HG03135 (cell line): Measurements from ENCODE around the gene TFB2M.
"Not testable (repeated sequence)": the region's sequence is repeated elsewhere in the genome, so short reads cannot be mapped to it uniquely, and the experiment has no call there.

ENCODE experiments used
- ATAC-seq: cut with Tn5 transposase; IDR thresholded peaks from one replicate; pipeline ENCODE4 v1.9.1; 2021; ENCODE audit warnings: mild to moderate bottlenecking, moderate library complexity; ENCODE audit not compliant: unreplicated experiment

The TFB2M gene

GRCh38 chr1:246583056-246583440, 17.0 kb upstream of the TFB2M start:
- ATAC-seq = no peak

- ATAC-seq = no peak
These were observed 16.4 kb upstream of the TFB2M start for GRCh38 chr1:246582301-246583055.

- no peak for ATAC-seq
These were observed 14.7 kb upstream of the TFB2M start for GRCh38 chr1:246580497-246581370.

- peak; percentile 60 for ATAC-seq
These were observed 13.8 kb upstream of the TFB2M start for GRCh38 chr1:246579818-246580217.

GRCh38 chr1:246577720-246578106, 11.7 kb upstream of the TFB2M start:
- ATAC-seq = no peak

- ATAC-seq = no peak
These were observed 11.1 kb upstream of the TFB2M start for GRCh38 chr1:246577082-246577719.

- ATAC-seq = no peak
These were observed 10.6 kb upstream of the TFB2M start for GRCh38 chr1:246576709-246577032.

GRCh38 chr1:246573491-246573890, 7.4 kb upstream of the TFB2M start:
- no peak for ATAC-seq

- ATAC-seq = no peak
These were observed 6.7 kb upstream of the TFB2M start for GRCh38 chr1:246572785-246573184.

- no peak for ATAC-seq
These were observed 5.9 kb upstream of the TFB2M start for GRCh38 chr1:246571953-246572352.

- ATAC-seq = not testable (repeated sequence)
These were observed 5.2 kb upstream of the TFB2M start for GRCh38 chr1:246571309-246571708.

- ATAC-seq = no peak
These were observed 3.5 kb upstream of the TFB2M start for GRCh38 chr1:246569248-246570238.

GRCh38 chr1:246567646-246568235, 1.7 kb upstream of the TFB2M start:
- no peak for ATAC-seq

- ATAC-seq = peak; percentile 19
These were observed 968 bp upstream of the TFB2M start for GRCh38 chr1:246566813-246567645.

GRCh38 chr1:246565751-246566127, 322 bp downstream of the TFB2M start:
- peak; percentile 6 for ATAC-seq

- no peak for ATAC-seq
These were observed 966 bp downstream of the TFB2M start for GRCh38 chr1:246564839-246565750.

- ATAC-seq = not testable (repeated sequence)
These were observed 5.2 kb downstream of the TFB2M start for GRCh38 chr1:246560833-246561232.

GRCh38 chr1:246559310-246559709, 6.8 kb downstream of the TFB2M start:
- ATAC-seq = no peak
